Measurements from ENCODE around the gene KLHL33.

KLHL33 gene

GRCh38 chr14:20386276-20386855, 49.6 kb downstream of the KLHL33 start:
- Histone ChIP-seq H3K27ac (ENCODE audit: extremely low read depth, low read depth, low read length) (no peak overlapping the region), H3K4me3 (ENCODE audit: low read depth, low read length) (no peak overlapping the region), H3K9me3 (ENCODE audit: control insufficient read depth, insufficient read depth, low read depth, low read length) (no peaks in the 10 kb centered on the region), H3K36me3 (ENCODE audit: control insufficient read depth in 2 of 2, insufficient read depth in 1 of 2, low read length in 2 of 2) (peaks cover 5 to 87% of the 10 kb centered on the region in 2 experiments), H3K4me1 (ENCODE audit: control insufficient read depth, insufficient read depth, low read length) (no peaks in the 10 kb centered on the region; the same call in 1 of the 2 replicates)
- ChIA-PET CTCF (no interaction called here), POLR2A (no interaction called here)
- TF ChIP-seq WT1 (tag by site-specific recombination; IDR thresholded peaks at IDR 0.05) (no peak), ZSCAN23 (tag by site-specific recombination; IDR thresholded peaks at IDR 0.05) (no peak), YY1 (tag by site-specific recombination; IDR thresholded peaks at IDR 0.05) (no peak), ZNF248 (tag by site-specific recombination; IDR thresholded peaks at IDR 0.05) (no peak), ZNF398 (tag by site-specific recombination; IDR thresholded peaks at IDR 0.05) (no peak), ATF2 (tag by site-specific recombination; IDR thresholded peaks at IDR 0.05; ENCODE audit: low read depth) (no peak), ZNF521 (tag by site-specific recombination; IDR thresholded peaks at IDR 0.05) (no peak)

- CTCF ChIA-PET = no interaction called here
- peaks cover 10 to 88% of the 10 kb centered on the region in 2 experiments; a peak in 2 of 3 replicates for H3K36me3 ChIP-seq (ENCODE audit: control insufficient read depth in 2 of 2, insufficient read depth in 1 of 2, low read length in 2 of 2)
- H3K9me3 ChIP-seq (ENCODE audit: control insufficient read depth, insufficient read depth, low read depth, low read length) = no peaks in the 10 kb centered on the region
- no peak overlapping the region for H3K4me3 ChIP-seq (ENCODE audit: low read depth, low read length)
- H3K4me1 ChIP-seq (ENCODE audit: control insufficient read depth, insufficient read depth, low read length) = no peaks in the 10 kb centered on the region; the same call in 1 of the 2 replicates
- POLR2A ChIA-PET = interaction anchor here (1.5 kb wide), 1 partner anchor 44 kb away, joined by 3 read pairs; no protein-coding TSS in a partner anchor
- TF ChIP-seq FEZF1 (tag by site-specific recombination; IDR thresholded peaks at IDR 0.05) (no peak), ZBTB26 (tag by site-specific recombination; optimal IDR thresholded peaks at IDR 0.05) (no peak), ZNF658 (tag by site-specific recombination; IDR thresholded peaks at IDR 0.05) (no peak)
- TF ChIP-seq, protein P1, sequence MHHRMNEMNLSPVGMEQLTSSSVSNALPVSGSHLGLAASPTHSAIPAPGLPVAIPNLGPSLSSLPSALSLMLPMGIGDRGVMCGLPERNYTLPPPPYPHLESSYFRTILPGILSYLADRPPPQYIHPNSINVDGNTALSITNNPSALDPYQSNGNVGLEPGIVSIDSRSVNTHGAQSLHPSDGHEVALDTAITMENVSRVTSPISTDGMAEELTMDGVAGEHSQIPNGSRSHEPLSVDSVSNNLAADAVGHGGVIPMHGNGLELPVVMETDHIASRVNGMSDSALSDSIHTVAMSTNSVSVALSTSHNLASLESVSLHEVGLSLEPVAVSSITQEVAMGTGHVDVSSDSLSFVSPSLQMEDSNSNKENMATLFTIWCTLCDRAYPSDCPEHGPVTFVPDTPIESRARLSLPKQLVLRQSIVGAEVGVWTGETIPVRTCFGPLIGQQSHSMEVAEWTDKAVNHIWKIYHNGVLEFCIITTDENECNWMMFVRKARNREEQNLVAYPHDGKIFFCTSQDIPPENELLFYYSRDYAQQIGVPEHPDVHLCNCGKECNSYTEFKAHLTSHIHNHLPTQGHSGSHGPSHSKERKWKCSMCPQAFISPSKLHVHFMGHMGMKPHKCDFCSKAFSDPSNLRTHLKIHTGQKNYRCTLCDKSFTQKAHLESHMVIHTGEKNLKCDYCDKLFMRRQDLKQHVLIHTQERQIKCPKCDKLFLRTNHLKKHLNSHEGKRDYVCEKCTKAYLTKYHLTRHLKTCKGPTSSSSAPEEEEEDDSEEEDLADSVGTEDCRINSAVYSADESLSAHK (tag by site-specific recombination; IDR thresholded peaks at IDR 0.05) = no peak
- H3K27ac ChIP-seq (ENCODE audit: extremely low read depth, low read depth, low read length) = no peak overlapping the region
Observed at GRCh38 chr14:20384886-20385285, 51.1 kb downstream of the KLHL33 start.

- H3K4me1 ChIP-seq (ENCODE audit: control insufficient read depth, insufficient read depth, low read length) = no peaks in the 10 kb centered on the region; the same call in 1 of the 2 replicates
- peaks cover 10 to 89% of the 10 kb centered on the region in 2 experiments; a peak in 2 of 3 replicates for H3K36me3 ChIP-seq (ENCODE audit: control insufficient read depth in 2 of 2, insufficient read depth in 1 of 2, low read length in 2 of 2)
- CTCF ChIA-PET = no interaction called here
- H3K4me3 ChIP-seq (ENCODE audit: low read depth, low read length) = no peak overlapping the region
- POLR2A ChIA-PET = interaction anchor here (1.5 kb wide), 1 partner anchor 43 kb away, joined by 3 read pairs; no protein-coding TSS in a partner anchor
- H3K27ac ChIP-seq (ENCODE audit: extremely low read depth, low read depth, low read length) = no peak overlapping the region
- no peaks in the 10 kb centered on the region for H3K9me3 ChIP-seq (ENCODE audit: control insufficient read depth, insufficient read depth, low read depth, low read length)
- TF ChIP-seq, protein P2, sequence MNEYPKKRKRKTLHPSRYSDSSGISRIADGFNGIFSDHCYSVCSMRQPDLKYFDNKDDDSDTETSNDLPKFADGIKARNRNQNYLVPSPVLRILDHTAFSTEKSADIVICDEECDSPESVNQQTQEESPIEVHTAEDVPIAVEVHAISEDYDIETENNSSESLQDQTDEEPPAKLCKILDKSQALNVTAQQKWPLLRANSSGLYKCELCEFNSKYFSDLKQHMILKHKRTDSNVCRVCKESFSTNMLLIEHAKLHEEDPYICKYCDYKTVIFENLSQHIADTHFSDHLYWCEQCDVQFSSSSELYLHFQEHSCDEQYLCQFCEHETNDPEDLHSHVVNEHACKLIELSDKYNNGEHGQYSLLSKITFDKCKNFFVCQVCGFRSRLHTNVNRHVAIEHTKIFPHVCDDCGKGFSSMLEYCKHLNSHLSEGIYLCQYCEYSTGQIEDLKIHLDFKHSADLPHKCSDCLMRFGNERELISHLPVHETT (tag by site-specific recombination; IDR thresholded peaks at IDR 0.05) = no peak
- TF ChIP-seq ZNF416 (tag by site-specific recombination; IDR thresholded peaks at IDR 0.05) (no peak), ZNF140 (tag by site-specific recombination; IDR thresholded peaks at IDR 0.05) (no peak), SP7 (tag by site-specific recombination; IDR thresholded peaks at IDR 0.05) (no peak), ZNF366 (tag by site-specific recombination; conservative IDR thresholded peaks at IDR 0.05) (no peak), MEIS1 (CRISPR knock-in tag; IDR thresholded peaks at IDR 0.05; ENCODE audit: borderline replicate concordance) (no peak), KLF10 (tag by site-specific recombination; IDR thresholded peaks at IDR 0.05) (no peak), KLF7 (tag by site-specific recombination; IDR thresholded peaks at IDR 0.05; ENCODE audit: borderline replicate concordance) (no peak), ZNF510 (tag by site-specific recombination; IDR thresholded peaks at IDR 0.05; ENCODE audit: insufficient replicate concordance) (no peak), ZBTB44 (tag by site-specific recombination; IDR thresholded peaks at IDR 0.05) (no peak), ZNF174 (tag by site-specific recombination; IDR thresholded peaks at IDR 0.05) (no peak)
Observed at GRCh38 chr14:20384321-20384720, 51.6 kb downstream of the KLHL33 start.
